ENCODE results near the gene ATP13A3.

- no peak for TF ChIP-seq CTCF (conservative IDR thresholded peaks at IDR 0.05 in 1 of 2, IDR thresholded peaks at IDR 0.05 in 1 of 2; ENCODE audit: low read depth in 1 of 2, low read length in 2 of 2)
- no peak for TF ChIP-seq EZH2 (IDR thresholded peaks at IDR 0.05; ENCODE audit: low read length, missing control alignments)
These were observed 63.5 kb downstream of the ATP13A3 start for GRCh38 chr3:194423317-194423716.
